ENCODE results near the gene VIPR2.

GRCh38 chr7:159191236-159191635 is 46.6 kb upstream of the VIPR2 start:
- no peak for TF ChIP-seq POU2F2 (IDR thresholded peaks at IDR 0.05; ENCODE audit: low read depth, low read length)
- no peak for TF ChIP-seq POLR2AphosphoS5 (IDR thresholded peaks at IDR 0.05; ENCODE audit: low read depth, low read length)
- no peak for TF ChIP-seq POLR2A (IDR thresholded peaks at IDR 0.05; ENCODE audit: low read depth, low read length)
